Osteocyte (in vitro differentiated cells): ENCODE data around the gene PRIM2. TPM values are rescaled to one million over a fixed set of nuclear protein-coding genes. Genes with fewer than 3 reads are reported as not detected.
"Not testable (repeated sequence)": the region's sequence is repeated elsewhere in the genome, so short reads cannot be mapped to it uniquely, and the experiment has no call there.

ENCODE experiments used
- DNase-seq: peaks from one replicate; pipeline ENCODE4 v3.0.0; 2021; ENCODE audit warnings: mixed read lengths; ENCODE audit not compliant: unreplicated experiment; ENCODE audit errors: extremely low spot score
- H3K27ac Mint-ChIP-seq: one replicate; pipeline ENCODE4 v1.8.0; 2021; ENCODE audit warnings: mild to moderate bottlenecking, mixed read lengths; ENCODE audit not compliant: unreplicated experiment
- H3K27me3 Mint-ChIP-seq: one replicate; pipeline ENCODE4 v1.8.0; 2021; ENCODE audit warnings: mixed read lengths; ENCODE audit not compliant: unreplicated experiment
- H3K36me3 Mint-ChIP-seq: one replicate; pipeline ENCODE4 v1.8.0; 2021; ENCODE audit warnings: mixed read lengths; ENCODE audit not compliant: unreplicated experiment
- H3K4me1 Mint-ChIP-seq: one replicate; pipeline ENCODE4 v1.8.0; 2021; ENCODE audit warnings: mixed read lengths; ENCODE audit not compliant: unreplicated experiment
- H3K4me3 Mint-ChIP-seq: one replicate; pipeline ENCODE4 v1.8.0; 2021; ENCODE audit warnings: mild to moderate bottlenecking, moderate library complexity, mixed read lengths; ENCODE audit not compliant: unreplicated experiment
- H3K9me3 Mint-ChIP-seq: one replicate; pipeline ENCODE4 v1.8.0; 2021; ENCODE audit warnings: mixed read lengths; ENCODE audit not compliant: unreplicated experiment
- total RNA-seq: library from RNA; stranded (reverse); gene quantifications from 2 replicates; pipeline ENCODE4 v1.2.1, GENCODE V29; 2021

Gene PRIM2
- total RNA-seq, 1 donor from 2014 or later, result 10.4 TPM

DNA sequence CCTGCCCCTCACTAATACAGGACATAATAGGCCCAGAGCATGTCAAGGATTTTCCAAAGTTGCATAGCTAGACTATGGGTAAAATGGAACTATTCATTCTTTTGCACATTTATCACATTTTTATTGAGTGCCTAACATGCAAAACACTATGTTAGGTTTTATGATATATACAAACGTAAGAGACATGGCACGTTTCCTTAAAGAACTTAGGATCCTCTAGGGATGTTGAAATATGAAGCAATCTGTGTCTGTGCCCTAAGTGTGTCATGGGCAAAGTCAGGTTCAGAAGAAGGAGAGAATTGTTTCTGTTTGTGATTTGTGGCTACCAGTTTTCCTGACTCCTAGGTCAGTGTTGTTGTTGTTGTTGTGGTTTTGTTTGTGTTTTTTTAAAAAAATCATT, 158.2 kb downstream of the PRIM2 start:
- Mint-ChIP-seq H3K4me1 (peaks cover 44% of the 10 kb centered on the region), H3K27ac (peak overlapping the region; percentile 1)
- H3K9me3 Mint-ChIP-seq, H3K27me3 Mint-ChIP-seq, H3K4me3 Mint-ChIP-seq, H3K36me3 Mint-ChIP-seq, DNase-seq: not testable (repeated sequence)

DNA sequence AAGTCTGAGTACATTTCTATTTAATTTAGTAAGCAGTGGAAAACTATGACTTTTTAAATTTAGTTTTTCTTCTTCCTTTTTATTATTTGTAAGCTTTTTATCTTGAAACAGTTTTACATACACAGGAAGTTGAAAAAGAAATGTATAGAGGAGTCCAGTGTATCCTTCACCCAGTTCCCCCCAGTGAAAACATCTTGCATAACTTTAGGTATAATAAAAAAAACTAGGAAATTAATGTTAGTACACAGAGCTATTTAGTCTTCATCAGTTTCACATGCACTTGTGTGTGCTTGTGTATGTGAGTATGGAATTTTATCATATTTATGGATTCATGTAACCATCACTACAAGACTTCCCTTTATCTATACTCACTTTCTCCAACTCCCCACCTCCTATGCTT, 162.8 kb downstream of the PRIM2 start:
- not testable (repeated sequence) for H3K27me3 Mint-ChIP-seq, H3K4me1 Mint-ChIP-seq, DNase-seq, H3K4me3 Mint-ChIP-seq, H3K9me3 Mint-ChIP-seq, H3K36me3 Mint-ChIP-seq
- peak overlapping the region; percentile 5 for H3K27ac Mint-ChIP-seq

DNA sequence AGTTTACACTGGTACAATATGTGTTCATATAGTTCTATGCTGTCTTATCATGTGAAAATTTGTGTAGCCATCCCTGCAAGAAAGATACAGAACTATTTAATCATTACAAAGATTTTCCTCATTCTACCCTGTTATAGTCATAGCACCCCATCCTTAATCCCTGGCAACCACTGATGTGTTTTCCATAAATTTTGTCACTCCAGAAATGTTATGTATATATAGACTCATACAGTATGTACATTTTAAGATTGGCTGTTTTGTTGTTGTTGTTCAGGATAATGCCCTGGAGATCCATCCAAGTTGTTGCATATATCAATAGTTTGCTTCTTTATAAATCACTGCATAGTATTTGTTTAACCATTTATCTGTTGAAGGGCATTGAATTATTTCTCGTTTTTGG, 163.7 kb downstream of the PRIM2 start:
- not testable (repeated sequence) for H3K27me3 Mint-ChIP-seq, H3K4me1 Mint-ChIP-seq, H3K4me3 Mint-ChIP-seq, H3K27ac Mint-ChIP-seq, H3K9me3 Mint-ChIP-seq, DNase-seq, H3K36me3 Mint-ChIP-seq

DNA sequence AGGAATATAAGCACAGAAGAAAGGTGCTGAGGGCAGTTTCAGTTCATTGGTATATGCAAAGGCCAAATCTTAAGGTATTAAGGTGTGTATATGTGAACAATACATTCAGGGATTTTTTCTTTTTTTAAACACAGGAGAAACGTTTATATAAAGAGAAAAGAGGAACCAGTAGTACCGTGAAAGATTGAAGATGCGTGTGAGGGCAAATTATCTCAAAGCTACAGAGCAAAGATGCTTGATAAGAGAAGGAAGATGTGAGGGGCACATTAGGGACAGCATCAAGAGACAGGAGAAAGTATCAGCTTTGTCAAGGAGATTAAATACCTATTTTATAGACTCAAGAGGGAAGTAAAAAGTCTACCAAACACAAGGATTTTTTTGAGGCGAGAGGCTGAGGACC, 165.0 kb downstream of the PRIM2 start:
- H3K4me1 Mint-ChIP-seq, result peaks cover 13% of the 10 kb centered on the region
- H3K36me3 Mint-ChIP-seq, H3K4me3 Mint-ChIP-seq: not testable (repeated sequence)

DNA sequence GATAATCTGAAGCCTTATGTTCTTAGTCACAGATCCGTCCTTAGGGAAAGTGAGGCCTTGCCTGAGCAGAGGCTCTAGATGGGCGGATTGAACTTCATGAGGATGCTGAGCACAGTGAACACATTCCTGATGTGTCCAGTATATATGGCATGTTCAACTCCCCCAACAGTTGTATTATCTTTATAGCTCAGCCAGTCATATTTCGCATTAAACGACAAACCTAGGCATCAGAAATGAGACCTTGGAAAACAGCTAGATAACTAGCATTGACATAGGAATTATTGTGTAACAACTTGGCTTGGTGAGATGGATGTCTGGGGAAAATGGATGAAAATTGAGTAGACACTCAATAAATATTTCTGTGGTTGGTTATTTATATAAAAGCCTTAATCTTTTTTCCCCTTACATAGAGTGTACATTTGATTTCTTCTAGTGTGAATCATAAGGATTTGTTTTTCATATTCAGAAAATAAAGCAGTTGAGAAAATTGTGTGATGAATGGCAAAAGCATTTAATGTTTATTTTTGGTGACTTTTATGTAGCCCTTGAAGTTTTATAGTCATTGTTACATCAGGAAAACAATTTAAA, 169.2 kb downstream of the PRIM2 start:
- H3K27me3 Mint-ChIP-seq, H3K27ac Mint-ChIP-seq, H3K4me3 Mint-ChIP-seq, DNase-seq, H3K9me3 Mint-ChIP-seq, H3K36me3 Mint-ChIP-seq: not testable (repeated sequence)
- H3K4me1 Mint-ChIP-seq, result peaks cover 13% of the 10 kb centered on the region

More for the DNA sequence above, 165.0 kb downstream of the PRIM2 start:
- not testable (repeated sequence) for H3K27ac Mint-ChIP-seq, H3K9me3 Mint-ChIP-seq, H3K27me3 Mint-ChIP-seq, DNase-seq

DNA sequence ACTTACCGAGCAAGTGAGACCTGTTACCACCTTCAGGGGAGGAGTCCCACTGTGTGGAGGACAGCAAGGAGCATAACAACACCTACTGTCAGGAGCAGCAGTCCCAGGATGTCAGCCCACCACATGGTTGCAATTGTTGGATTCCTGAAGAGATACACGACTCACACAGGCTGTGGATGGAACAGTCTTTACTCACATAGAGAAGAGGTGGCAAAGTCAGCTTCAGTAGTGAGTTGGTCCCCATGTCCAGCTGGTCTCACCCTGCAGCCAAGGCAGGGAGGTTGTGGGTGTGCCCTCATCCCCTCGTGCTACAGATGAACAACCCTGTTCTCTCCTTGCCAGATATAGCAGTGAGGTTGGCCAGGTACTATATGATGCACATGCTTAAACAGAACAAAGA, 171.1 kb downstream of the PRIM2 start:
- H3K27ac Mint-ChIP-seq, H3K9me3 Mint-ChIP-seq, H3K36me3 Mint-ChIP-seq, H3K27me3 Mint-ChIP-seq, DNase-seq, H3K4me3 Mint-ChIP-seq: not testable (repeated sequence)
- H3K4me1 Mint-ChIP-seq, result peaks cover 13% of the 10 kb centered on the region

DNA sequence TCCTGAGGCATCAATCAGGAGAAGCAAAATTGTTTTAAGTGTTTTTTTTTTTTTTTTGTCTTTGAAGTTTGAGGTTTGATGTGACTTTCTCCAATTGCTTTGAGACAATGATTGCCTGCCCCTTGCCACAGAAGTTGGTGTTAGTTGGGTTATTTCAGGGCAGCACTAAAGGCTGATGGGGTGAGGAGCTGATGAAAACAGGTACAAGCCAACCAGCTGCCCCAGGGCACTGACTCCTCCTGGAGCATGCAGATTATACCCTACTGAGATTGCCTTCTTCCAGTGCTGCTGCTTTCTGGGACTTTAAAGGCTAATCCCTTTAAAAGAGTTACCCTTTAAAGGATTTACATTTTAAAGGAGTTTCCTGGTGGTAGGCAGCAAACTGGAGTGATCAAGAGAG, 172.5 kb downstream of the PRIM2 start:
- H3K4me1 Mint-ChIP-seq, result peaks cover 13% of the 10 kb centered on the region
- H3K27me3 Mint-ChIP-seq, H3K36me3 Mint-ChIP-seq, H3K9me3 Mint-ChIP-seq, H3K27ac Mint-ChIP-seq, H3K4me3 Mint-ChIP-seq, DNase-seq: not testable (repeated sequence)

DNA sequence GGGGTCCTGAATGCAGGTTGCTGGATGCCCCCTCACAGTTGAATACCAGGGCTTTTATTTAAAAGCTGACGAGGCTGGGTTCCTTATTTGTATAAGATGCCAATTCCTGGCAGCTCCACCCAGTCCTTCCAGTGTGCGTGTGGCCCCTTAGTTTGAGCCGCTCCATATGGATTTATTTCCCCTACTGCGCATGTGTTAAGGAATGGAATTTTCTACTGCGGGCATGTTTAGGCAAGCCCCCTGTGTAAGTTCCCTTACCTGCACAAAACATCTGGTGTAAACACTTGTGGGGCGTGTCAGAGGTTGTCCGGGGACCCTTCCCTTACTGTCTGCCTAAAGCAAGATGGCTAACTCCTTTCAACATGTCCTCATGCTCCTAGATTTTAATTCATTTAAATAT, 174.4 kb downstream of the PRIM2 start:
- H3K4me1 Mint-ChIP-seq, H3K27me3 Mint-ChIP-seq, H3K27ac Mint-ChIP-seq, H3K4me3 Mint-ChIP-seq, H3K36me3 Mint-ChIP-seq, DNase-seq, H3K9me3 Mint-ChIP-seq: not testable (repeated sequence)

DNA sequence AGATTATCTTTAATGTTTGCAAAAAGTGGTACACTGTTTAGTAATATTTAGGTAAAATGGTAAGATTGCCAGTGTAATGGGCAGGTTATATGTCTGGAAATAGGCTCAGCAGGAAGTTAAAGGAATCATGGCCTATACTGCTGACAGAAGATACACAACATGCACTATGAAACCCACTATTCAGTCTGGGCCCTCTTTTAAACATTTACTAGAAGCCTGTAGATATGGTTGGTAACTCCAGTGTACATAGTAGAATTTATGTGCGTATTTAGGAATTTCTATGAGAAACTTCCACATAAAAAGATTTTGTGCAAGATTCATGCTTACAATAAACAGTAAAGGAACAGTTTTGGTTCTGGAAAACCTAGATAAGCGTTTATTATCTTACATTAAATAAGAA, 178.8 kb downstream of the PRIM2 start:
- H3K36me3 Mint-ChIP-seq, H3K9me3 Mint-ChIP-seq, H3K27me3 Mint-ChIP-seq, H3K27ac Mint-ChIP-seq, H3K4me3 Mint-ChIP-seq, DNase-seq: not testable (repeated sequence)
- peaks cover 12% of the 10 kb centered on the region for H3K4me1 Mint-ChIP-seq

DNA sequence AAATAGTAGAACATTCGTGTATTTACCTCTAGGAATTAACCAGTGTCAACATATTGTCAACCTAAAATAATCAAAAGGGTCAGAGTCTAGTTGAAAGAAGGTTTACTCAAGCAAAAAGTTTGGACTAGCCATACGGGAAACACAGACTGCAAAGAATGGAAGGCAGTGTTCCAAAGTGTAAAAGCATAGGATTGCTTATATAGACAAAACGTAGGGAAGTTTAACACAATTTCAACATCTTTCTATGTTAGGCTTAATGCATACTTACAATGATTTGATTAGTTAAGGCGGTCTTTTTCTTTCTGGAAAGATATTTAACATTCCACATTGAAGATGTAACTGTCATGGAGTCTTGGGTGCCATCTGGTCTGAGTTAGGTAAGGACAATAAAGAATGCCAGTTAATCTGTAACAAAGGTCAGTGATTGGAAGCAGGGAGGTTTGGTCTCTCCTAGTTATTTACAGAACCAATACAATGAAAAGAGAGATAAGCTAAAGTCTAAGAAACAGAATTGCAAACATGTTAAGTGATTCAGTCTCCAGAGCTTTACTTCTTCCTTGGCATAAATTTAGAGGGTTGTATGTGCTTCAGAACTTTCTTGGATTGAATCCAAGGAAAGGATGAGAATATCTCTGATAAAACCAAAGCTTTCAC, 183.1 kb downstream of the PRIM2 start:
- not testable (repeated sequence) for H3K9me3 Mint-ChIP-seq, DNase-seq, H3K4me3 Mint-ChIP-seq, H3K36me3 Mint-ChIP-seq, H3K27me3 Mint-ChIP-seq
- peaks cover 16% of the 10 kb centered on the region for H3K4me1 Mint-ChIP-seq
- peak overlapping the region; percentile 41 for H3K27ac Mint-ChIP-seq

DNA sequence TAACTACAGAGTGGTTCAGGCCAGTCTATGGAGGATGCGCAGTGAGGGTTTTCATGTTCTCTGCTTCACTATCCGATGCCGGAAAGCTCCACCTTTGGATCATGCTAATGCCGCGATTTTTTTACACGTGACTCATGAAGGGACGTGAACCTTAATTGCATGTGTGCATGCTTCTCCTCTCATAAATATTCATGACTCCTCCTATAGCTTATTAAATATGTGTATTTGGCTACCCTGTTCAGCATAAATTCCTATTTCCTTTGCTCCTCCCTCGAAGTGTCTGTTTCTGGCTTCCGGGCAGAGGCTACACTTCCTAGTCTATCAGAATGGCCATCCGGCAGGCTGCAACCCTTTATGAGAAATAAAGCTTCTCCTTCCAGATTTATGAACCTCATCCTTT, 185.0 kb downstream of the PRIM2 start:
- H3K9me3 Mint-ChIP-seq, H3K36me3 Mint-ChIP-seq, H3K4me3 Mint-ChIP-seq, DNase-seq, H3K27ac Mint-ChIP-seq, H3K27me3 Mint-ChIP-seq: not testable (repeated sequence)
- H3K4me1 Mint-ChIP-seq, result peaks cover 17% of the 10 kb centered on the region

DNA sequence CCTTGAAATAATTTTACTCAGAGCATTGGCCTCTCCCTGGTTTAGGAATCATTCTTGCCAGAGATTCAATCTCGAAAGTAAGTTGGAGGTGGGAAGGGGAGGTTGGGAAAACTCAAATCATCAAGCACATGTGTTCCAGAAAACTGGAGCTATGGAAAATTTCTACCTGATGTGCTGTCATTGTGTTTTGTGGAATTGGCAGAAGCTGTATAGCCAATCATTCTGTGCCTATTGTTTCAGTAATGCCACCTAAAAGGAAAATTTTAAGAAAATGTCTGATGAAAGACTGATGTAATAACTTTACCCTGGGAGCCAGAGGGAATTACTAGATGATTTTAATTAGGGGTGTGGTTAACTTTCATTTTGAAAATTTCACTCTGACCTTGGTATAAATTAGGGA, 187.8 kb downstream of the PRIM2 start:
- H3K27me3 Mint-ChIP-seq, DNase-seq, H3K27ac Mint-ChIP-seq, H3K9me3 Mint-ChIP-seq, H3K4me3 Mint-ChIP-seq, H3K36me3 Mint-ChIP-seq: not testable (repeated sequence)
- peaks cover 13% of the 10 kb centered on the region for H3K4me1 Mint-ChIP-seq
